DND-41 (cell line): ENCODE data around the gene TSPAN2.

ENCODE experiments used
- ATAC-seq: fragments of 200-7000 bp; cut with Tn5 transposase; 3 replicates; pipeline ENCODE4 v1.9.1; 2021; ENCODE audit warnings: low read depth; ENCODE audit not compliant: insufficient read depth
- DNase-seq: peaks from one replicate; pipeline ENCODE4 v3.0.0-alpha.2; 2020
- H2AFZ ChIP-seq: 2 replicates; pipeline ENCODE4 v1.6.0; 2012; ENCODE audit warnings: low read depth, low read length
- H3K27ac ChIP-seq: 2 replicates; pipeline ENCODE4 v1.5.1; 2012; ENCODE audit warnings: low read length, inconsistent platforms
- H3K27me3 ChIP-seq: fragments of 200-600 bp; sonication (generic); 2 replicates; pipeline ENCODE4 v1.6.0; 2012; ENCODE audit warnings: low read length, mild to moderate bottlenecking, inconsistent platforms; ENCODE audit not compliant: insufficient read depth, poor library complexity
- H3K36me3 ChIP-seq: 2 replicates; pipeline ENCODE4 v1.5.1; 2012; ENCODE audit warnings: low read length, inconsistent platforms; ENCODE audit not compliant: insufficient read depth
- H3K4me1 ChIP-seq: 2 replicates; pipeline ENCODE4 v1.5.1; 2012; ENCODE audit warnings: mild to moderate bottlenecking, low read length; ENCODE audit not compliant: insufficient read depth
- H3K4me2 ChIP-seq: 2 replicates; pipeline ENCODE4 v1.6.0; 2012; ENCODE audit warnings: mild to moderate bottlenecking, moderate library complexity, low read length, inconsistent platforms; ENCODE audit not compliant: insufficient read depth
- H3K4me3 ChIP-seq, 2 experiments: fragments of 200-600 bp in 1 of 2; shearing (Covaris generic) in 1 of 2; 2 replicates each; pipeline ENCODE4 v1.5.1; 2012 to 2016; ENCODE audit warnings: inconsistent platforms in 2 of 2, low read length in 2 of 2, mild to moderate bottlenecking in 2 of 2, low read depth in 1 of 2, moderate library complexity in 1 of 2
- H3K79me2 ChIP-seq: 2 replicates; pipeline ENCODE4 v1.6.0; 2012; ENCODE audit warnings: low read length, inconsistent platforms; ENCODE audit not compliant: insufficient read depth
- H3K9ac ChIP-seq: 2 replicates; pipeline ENCODE4 v1.6.0; 2012; ENCODE audit warnings: low read depth, mild to moderate bottlenecking, inconsistent platforms, low read length, moderate library complexity
- H3K9me3 ChIP-seq: 2 replicates; pipeline ENCODE4 v1.5.1; 2012; ENCODE audit warnings: low read length, moderate library complexity, mild to moderate bottlenecking, inconsistent platforms; ENCODE audit not compliant: insufficient read depth, severe bottlenecking
- H4K20me1 ChIP-seq: 2 replicates; pipeline ENCODE4 v1.6.0; 2012; ENCODE audit warnings: low read length; ENCODE audit not compliant: insufficient read depth
- EZH2 ChIP-seq: IDR thresholded peaks from 3 replicates; pipeline ENCODE4 v1.6.1; 2012; ENCODE audit warnings: borderline replicate concordance, low read depth, mild to moderate bottlenecking, moderate library complexity, low read length, inconsistent platforms; ENCODE audit not compliant: severe bottlenecking
- TF ChIP-seq, protein P1 (sequence below): IDR thresholded peaks from 2 replicates; pipeline ENCODE4 v1.5.1; 2012; ENCODE audit warnings: borderline replicate concordance, low read length, moderate library complexity, mild to moderate bottlenecking; ENCODE audit not compliant: poor library complexity, severe bottlenecking; ENCODE audit errors: extremely low read depth

TSPAN2 gene

GRCh38 chr1:115040501-115040900 is 48.8 kb downstream of the TSPAN2 start:
- no peak for ATAC-seq
- Histone ChIP-seq H3K79me2 (no peaks in the 10 kb centered on the region), H3K4me2 (no peak overlapping the region)

GRCh38 chr1:115036814-115037507 is 52.3 kb downstream of the TSPAN2 start:
- DNase-seq (no peak), ATAC-seq (no peak)
- Histone ChIP-seq H4K20me1 (no peaks in the 10 kb centered on the region), H3K4me3 (no peak overlapping the region), H3K9me3 (no peaks in the 10 kb centered on the region), H3K79me2 (no peaks in the 10 kb centered on the region), H2AFZ (no peak overlapping the region), H3K4me2 (no peak overlapping the region), H3K27ac (no peak overlapping the region), H3K9ac (no peak overlapping the region), H3K36me3 (no peaks in the 10 kb centered on the region), H3K4me1 (no peaks in the 10 kb centered on the region), H3K27me3 (peaks cover 14% of the 10 kb centered on the region)
- TF ChIP-seq, protein P1, sequence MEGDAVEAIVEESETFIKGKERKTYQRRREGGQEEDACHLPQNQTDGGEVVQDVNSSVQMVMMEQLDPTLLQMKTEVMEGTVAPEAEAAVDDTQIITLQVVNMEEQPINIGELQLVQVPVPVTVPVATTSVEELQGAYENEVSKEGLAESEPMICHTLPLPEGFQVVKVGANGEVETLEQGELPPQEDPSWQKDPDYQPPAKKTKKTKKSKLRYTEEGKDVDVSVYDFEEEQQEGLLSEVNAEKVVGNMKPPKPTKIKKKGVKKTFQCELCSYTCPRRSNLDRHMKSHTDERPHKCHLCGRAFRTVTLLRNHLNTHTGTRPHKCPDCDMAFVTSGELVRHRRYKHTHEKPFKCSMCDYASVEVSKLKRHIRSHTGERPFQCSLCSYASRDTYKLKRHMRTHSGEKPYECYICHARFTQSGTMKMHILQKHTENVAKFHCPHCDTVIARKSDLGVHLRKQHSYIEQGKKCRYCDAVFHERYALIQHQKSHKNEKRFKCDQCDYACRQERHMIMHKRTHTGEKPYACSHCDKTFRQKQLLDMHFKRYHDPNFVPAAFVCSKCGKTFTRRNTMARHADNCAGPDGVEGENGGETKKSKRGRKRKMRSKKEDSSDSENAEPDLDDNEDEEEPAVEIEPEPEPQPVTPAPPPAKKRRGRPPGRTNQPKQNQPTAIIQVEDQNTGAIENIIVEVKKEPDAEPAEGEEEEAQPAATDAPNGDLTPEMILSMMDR: no peak
- no peak for TF ChIP-seq EZH2

More at GRCh38 chr1:115040501-115040900, 48.8 kb downstream of the TSPAN2 start:
- H3K4me1 ChIP-seq: no peaks in the 10 kb centered on the region
- no peak overlapping the region for H3K4me3 ChIP-seq
- no peak overlapping the region for H2AFZ ChIP-seq
- peaks cover 5% of the 10 kb centered on the region for H3K27me3 ChIP-seq
- no peaks in the 10 kb centered on the region for H4K20me1 ChIP-seq
- no peak overlapping the region for H3K9ac ChIP-seq
- TF ChIP-seq, protein P1: peak; percentile 6
- TF ChIP-seq EZH2: no peak
- H3K9me3 ChIP-seq: no peaks in the 10 kb centered on the region
- H3K36me3 ChIP-seq: no peaks in the 10 kb centered on the region
- no peak overlapping the region for H3K27ac ChIP-seq
- no peak for DNase-seq

DNA sequence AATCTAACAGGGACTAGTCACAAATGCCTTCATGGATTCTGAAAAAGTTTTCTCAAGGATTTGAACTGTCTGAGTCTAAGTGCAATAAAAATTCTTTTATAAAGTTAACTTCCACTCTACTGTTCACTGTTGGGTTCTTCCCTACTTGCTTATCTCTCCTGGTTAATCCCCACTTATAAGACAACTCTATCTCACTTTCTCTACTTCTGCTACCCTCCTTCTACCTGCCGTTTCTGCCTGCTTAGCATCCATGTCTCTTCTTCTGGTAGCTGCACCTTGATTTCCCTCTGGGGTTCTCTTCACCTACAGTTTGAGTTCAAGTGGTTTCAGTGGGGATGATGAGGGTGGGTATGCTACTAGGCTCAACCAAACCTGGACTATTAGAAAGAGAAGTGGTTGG is 53.7 kb downstream of the TSPAN2 start:
- TF ChIP-seq EZH2: no peak

GRCh38 chr1:115031595-115031994 is 57.7 kb downstream of the TSPAN2 start:
- Histone ChIP-seq H3K9me3 (no peaks in the 10 kb centered on the region), H2AFZ (no peak overlapping the region), H3K27me3 (peaks cover 9% of the 10 kb centered on the region), H3K9ac (no peak overlapping the region), H3K79me2 (no peaks in the 10 kb centered on the region), H3K27ac (no peak overlapping the region), H3K36me3 (no peaks in the 10 kb centered on the region), H4K20me1 (no peaks in the 10 kb centered on the region), H3K4me1 (no peaks in the 10 kb centered on the region), H3K4me3 (no peak overlapping the region), H3K4me2 (no peak overlapping the region)
- TF ChIP-seq, protein P1: no peak
- TF ChIP-seq EZH2: no peak
- ATAC-seq (no peak), DNase-seq (no peak)

More for the DNA sequence above, 53.7 kb downstream of the TSPAN2 start:
- H3K9ac ChIP-seq: no peak overlapping the region
- peaks cover 14% of the 10 kb centered on the region for H3K27me3 ChIP-seq
- no peaks in the 10 kb centered on the region for H3K36me3 ChIP-seq
- H3K9me3 ChIP-seq: no peaks in the 10 kb centered on the region
- no peak overlapping the region for H3K4me2 ChIP-seq
- no peaks in the 10 kb centered on the region for H3K79me2 ChIP-seq
- H3K4me1 ChIP-seq: no peaks in the 10 kb centered on the region
- no peak overlapping the region for H3K4me3 ChIP-seq
- no peak for ATAC-seq
- no peak overlapping the region for H2AFZ ChIP-seq
- H3K27ac ChIP-seq: no peak overlapping the region
- DNase-seq: no peak
- no peaks in the 10 kb centered on the region for H4K20me1 ChIP-seq
